GM18507 (cell line): ENCODE results near the gene VAT1.

Source experiments
- DNase-seq: peaks from one replicate; pipeline ENCODE4 v3.0.0; 2011; ENCODE audit warnings: low read depth; ENCODE audit not compliant: insufficient read length; ENCODE audit errors: extremely low spot score
- FAIRE-seq: peaks from 2 replicates; lab custom pipeline; 2011; peaks lifted over from hg19 to GRCh38; lab: Jason Lieb, UNC

The VAT1 gene

DNA sequence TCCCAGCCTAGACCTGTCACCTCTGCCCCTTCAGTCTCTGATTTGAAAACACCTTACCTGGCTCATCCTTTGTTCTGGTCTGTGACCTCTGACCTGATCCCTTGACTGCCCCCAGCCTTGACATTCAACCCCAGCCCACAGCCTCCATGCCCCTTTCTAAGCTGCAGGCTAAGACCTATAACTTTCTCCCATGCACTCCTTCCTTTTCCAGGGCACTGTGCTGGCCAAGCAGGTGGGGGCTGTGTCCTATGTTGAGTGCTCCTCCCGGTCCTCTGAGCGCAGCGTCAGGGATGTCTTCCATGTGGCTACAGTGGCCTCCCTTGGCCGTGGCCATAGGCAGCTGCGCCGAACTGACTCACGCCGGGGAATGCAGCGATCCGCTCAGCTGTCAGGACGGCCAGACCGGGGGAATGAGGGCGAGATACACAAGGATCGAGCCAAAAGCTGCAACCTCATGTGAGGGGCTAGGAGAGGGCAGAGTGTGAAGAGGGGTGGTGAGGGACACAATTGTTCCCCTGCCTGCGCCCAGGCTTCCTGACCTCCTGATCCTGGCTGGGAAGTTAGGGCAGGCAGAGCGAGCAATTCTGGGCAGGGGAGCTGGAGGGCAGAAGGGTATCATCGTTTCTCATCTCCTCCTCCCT lies 6.2 kb upstream of the VAT1 start:
- no peak for DNase-seq
- no peak for FAIRE-seq

DNA sequence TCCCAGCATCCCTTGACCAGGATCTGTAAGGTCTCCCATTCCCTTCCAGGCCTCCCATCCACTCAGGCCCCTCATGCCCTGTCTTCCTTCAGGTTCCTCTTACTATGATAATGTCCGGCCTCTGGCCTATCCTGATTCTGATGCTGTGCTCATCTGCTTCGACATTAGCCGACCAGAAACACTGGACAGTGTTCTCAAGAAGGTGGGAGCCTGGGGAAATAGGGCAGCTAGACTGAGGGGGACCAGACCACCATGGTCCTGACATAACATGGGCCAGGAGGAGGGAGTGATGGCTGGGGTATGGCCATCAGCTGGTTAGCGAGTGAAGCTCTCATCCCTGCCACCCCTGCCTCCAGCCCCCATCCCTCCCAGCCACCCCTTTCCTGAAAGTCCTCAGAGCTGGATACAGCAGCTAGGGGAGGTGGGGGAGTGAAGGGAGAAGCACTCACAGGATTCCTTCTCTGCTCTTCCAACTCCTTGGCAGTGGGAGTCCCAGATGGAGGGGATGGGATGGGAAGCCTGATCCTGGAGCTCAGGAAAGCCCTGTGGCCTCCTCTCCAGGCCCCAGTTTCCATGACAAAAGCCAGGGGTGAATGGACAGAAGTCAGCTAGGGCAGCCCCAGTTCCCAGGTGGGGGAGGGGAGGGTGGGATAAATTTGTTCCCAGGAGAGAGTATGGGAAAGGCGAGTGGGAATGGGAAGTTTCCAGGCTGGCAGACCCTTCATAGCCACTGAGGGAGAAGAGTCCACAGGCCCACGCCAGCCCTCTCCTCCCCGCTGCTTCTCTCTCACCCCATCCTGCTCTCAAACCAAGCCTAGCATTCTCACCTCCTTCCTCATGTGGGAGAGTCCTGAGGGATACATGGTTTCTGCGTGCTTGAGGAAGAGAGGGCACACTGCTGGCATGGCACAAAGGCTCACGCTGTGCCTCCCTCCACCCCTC lies 5.2 kb upstream of the VAT1 start:
- DNase-seq (no peak), FAIRE-seq (no peak)

DNA sequence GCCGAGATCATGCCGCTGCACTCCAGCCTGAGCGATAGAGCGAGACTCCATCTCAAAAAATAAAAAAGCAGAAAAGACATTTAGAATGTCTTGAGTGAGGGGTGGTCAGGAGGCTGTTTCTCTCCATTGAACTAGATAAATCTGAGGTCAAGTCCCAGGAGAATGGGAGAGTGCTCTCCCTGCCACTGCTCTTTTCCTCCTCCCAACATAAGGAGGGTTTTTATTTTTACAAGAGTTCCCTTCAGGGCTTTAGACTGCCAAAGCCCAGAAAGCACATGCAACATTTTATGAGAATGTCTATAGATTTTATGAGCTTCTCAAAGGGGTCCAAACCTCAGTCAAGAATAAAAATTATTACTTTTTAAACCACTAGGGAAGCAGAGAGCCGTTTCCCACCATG lies 4.4 kb upstream of the VAT1 start:
- DNase-seq: no peak
- FAIRE-seq: no peak

DNA sequence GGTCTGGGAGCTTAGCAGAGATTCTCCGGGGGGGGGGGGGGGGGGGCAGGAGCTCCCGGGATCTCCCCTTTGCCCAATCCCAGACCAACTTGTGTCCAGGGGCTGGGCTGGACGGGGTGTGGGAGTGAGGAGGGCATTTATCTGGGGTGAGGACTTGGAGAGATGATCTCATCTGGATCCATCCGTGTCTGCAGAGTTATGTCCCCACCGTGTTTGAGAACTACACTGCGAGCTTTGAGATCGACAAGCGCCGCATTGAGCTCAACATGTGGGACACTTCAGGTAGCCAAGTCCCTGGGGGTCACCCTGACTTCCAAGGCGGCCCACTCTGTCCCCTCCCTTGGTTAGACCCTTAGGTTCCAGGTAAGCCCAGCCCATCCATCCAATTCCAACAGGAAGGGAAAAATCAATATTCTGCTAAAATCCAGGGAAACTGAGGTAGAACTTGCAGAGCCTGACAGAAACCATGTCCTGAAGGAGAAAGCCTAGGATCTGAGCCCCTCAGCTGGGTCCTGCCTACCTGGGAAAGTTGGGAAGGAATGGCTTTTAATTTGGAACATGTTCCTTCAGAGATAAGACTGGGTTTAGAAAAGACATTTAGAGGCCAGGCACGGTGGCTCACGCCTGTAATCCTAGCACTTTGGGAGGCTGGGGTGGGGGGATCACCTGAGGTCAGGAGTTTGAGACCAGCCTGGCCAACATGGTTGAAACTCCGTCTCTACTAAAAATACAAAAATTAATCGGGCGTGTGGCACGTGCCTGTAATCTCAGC lies 3.8 kb upstream of the VAT1 start:
- no peak for DNase-seq
- no peak for FAIRE-seq

DNA sequence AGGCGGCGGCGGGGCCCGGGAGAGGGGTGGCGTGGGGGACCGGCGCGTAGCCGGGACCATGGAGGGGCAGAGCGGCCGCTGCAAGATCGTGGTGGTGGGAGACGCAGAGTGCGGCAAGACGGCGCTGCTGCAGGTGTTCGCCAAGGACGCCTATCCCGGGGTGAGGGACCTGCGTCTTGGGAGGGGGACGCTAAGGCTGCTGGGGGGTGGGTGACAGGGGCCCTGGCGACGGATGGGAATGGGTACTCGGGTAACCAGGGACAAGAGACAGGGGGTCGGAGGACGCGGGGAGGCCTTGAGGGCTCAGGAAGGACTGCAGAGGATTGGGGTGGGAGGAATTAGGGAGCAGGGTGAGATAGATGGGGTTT lies 3.1 kb upstream of the VAT1 start:
- FAIRE-seq: no peak

DNA sequence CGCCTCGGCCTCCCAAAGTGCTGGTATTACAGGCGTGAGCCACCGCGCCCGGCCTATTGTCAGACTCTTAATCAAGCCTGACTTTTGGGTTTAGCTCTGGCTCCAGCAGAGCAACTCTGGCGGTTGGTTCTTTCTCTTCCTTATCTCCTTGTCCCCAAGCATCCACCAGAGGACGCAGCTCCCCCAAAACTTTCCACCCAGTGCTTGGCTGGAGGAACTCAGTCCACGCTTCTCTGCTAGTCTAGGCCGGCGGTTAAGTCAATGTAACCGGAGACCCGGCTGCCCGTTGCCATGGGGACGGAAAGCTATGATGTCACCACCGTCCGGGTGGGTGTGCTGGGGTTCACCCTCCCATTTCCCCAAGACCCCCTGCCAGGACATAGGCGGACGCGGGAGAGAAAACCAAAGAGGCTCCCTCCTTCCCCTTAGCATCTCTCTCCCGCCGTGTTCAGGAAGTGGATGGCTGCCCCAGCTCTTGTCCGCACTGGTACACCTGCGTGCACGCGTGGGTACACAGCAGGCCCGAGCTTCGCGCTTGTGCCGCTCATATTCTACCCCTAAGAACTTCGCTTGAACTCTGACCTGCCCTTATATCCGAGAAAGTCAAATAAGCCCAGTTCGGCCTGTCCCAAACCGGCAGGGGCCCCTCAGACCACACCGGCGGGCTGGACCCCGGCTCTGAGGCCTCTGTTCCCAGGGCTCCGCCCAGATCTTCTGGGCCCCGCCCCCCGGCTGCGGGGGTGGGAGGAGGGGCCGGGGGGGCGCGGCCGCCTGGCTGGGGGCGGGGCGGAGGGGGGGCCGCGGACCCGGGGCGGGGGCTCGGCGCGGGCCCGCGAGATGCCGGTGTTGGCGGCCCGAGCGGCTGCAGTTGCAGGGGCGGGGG lies 2.5 kb upstream of the VAT1 start, which contains the start of gene RND2:
RND2 (plus strand) TSS at position 825 of the 883 bp plus-strand sequence. CDS start 117 bp downstream, outside the sequence.
- peak; percentile 84 for FAIRE-seq

More for the DNA sequence above, 3.1 kb upstream of the VAT1 start:
- no peak for DNase-seq

DNA sequence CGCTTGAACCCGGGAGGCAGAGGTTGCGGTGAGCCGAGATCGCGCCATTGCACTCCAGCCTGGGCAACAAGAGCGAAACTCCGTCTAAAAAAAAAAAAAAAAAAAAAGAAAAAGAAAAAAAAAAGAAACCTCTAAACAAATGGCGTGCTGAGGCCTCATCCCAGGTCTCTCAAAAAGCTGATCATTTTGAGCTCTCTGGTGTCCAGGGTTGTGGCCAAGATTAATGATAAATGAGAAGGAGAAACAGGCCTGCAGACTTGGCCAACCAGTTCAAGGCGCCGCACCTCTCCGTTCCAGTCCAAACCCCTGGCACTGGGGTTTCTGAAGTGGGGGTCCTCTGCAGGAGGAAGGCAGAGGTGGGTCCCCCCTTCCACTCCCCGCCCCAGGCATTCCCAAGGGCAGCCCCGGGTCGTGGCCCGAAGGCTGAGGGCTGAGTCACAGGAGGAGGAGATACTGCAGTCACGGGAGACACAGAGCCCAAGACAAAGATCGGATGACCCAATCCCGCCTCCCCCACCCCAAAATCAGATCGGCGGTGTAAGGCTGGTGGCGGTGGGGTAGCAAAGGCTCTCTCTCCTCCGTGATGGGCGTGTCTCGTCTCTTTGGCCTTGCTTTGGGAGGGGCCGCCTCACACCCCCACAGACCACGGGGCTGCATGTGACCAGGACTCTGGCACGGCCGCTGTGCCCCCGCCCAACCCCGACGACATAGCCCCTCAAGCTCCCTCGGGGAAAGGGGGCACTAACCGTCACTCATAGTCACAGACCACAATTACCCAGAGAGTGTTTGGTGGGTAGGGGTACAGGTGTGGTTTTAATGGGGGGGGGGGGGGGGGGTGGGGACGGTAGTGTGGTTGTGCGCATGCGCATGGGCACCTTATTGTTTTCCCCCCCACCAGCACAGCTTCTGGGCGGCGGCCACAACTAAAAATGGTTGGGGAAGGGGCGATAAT lies 1.1 kb downstream of the VAT1 start:
- DNase-seq (no peak), FAIRE-seq (no peak)

More for the DNA sequence above, 2.5 kb upstream of the VAT1 start, which contains the start of gene RND2:
- DNase-seq: peak; percentile 77

DNA sequence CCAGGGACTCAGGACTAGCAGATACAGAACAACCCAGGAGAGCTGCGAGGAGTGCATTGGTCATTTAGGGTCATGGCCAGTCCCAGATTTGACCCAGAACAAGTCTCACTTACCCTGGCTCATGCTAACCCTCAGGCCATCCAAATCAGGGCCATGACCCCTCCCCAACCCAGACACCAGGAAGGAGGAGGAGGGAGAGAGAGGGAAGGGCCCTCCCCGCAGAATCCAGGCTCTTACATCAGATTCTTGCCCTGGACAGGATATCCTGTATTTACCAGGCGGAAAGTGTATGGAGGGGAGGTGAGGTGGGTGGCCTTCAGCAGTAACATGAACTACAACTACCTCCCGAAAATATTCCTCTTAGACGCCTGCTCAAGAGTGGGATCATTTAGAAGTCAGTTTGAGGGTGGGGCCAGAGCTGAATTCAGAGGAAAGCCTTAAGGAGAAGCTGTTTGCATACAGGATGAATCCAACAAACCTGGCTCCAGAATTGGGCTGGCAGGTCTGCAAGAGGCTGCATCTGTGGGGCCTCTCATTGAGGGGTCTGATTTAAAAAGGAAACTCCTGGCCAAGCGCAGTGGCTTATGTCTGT lies 2.1 kb downstream of the VAT1 start:
- DNase-seq (no peak), FAIRE-seq (no peak)

DNA sequence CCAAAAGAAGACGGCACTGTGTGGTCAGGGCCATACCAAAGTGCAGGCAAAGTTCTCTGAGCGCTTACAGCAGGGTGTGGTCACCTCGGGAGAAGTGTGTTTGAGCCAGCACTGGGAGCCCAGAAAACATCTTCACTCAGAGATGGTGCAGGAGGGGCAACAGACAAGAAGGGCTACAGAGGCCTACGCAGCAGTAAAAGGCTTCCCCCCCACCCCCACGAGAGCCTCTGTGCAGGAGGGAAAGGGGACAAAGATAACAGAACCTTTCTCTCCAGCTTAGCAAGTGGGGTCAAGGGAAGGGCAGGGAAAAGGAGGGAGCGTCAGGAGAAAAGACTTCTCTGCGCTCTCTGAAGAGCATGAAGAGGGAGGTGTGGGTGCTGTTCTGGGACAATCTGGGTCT lies 2.8 kb downstream of the VAT1 start:
- FAIRE-seq (no peak), DNase-seq (no peak)

DNA sequence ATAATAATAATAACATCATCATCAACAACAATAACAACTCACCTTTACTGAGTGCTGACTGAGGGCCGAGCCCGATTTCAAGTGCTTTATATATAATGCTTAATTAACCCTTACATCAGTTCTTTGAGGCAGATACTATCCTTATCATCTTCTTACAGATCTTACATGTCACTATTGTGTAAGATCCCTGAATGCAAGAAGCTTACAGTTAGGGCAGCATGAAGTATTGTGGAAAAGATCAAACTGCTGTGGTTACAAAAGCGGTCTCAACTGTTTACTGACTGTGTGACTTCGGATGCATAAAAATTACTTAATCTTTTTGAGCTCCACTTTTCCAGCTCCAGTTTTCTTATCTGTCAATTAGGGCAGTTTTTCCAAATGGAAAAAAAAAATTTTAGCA lies 3.3 kb downstream of the VAT1 start:
- FAIRE-seq (no peak), DNase-seq (no peak)

DNA sequence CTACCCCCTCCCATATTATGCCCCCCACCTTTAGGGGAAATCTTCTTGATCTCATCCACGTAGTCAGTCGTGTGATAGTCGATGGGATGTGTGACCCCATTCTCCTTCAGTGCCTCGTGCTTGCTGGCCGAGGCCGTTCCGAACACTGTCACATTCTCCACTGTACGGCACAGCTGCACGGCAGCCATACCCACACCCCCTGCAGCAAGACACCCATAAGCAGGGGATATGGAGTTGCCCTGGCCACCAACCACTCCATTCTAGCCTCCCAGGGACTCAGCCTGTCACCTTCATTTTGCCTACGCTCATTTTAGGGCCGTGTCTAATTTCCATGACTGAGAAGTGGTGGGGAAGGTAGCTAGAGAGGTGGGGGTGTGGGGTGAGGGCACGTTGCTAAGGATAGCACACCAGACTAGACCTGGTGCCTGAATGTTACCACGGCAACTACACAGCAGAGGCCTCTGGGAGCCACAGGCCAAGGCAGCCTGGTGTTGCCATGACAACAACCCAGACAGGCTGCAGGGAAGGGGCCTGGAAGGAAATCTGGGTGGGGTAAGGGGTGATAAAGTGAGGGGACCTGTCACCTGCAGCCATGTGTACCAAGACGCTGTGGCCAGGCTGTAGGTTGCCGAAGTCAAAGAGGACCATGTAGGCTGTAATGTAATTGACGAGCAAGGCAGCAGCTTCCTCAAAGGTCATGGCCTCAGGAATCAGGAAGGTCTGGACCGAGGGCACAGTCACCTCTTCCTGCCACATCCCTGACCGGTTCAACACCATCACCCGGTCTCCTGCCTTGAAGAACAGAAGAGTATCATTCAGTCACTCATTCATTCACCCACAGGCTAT lies 4.0 kb downstream of the VAT1 start:
- FAIRE-seq (no peak), DNase-seq (no peak)

DNA sequence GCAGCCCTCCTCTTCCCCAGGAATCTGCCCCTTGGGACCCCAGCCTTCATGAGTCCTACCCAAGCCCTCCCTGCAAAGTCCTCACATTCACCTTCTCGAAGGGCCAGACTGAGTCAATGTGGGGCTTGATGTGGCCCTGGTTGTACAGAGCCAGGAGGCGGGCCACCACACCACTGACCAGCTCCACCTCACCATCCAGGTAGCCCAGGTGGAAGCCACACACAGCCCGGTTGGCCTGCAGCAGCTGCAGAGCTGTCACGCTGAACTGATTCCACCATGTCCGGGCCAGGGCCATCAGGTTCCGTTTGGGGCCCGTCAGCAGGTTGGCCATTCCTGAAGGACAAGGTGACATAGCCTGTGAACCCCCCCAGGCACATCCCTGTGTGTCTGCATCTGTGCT lies 6.0 kb downstream of the VAT1 start:
- FAIRE-seq: no peak
- DNase-seq: no peak

DNA sequence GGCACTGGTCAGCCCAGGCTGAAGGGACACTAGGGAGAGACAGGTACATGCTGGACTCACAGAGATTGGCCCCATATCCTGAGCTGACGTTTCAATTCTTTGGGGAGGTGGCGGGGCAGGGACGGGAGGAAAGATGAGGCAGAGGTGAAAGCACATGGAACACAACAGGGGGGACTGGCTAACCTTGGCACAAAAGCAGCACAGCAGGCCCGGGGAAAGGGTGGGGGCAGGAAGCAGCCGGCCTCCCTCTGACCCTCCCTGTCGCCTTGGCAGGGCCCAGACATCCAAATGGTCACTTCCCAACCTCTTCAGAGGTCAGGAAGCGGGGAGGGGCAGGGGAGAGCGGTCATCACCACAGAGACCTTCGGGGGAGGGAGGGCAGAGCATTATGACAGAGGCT lies 6.6 kb downstream of the VAT1 start:
- no peak for FAIRE-seq
- DNase-seq: no peak

DNA sequence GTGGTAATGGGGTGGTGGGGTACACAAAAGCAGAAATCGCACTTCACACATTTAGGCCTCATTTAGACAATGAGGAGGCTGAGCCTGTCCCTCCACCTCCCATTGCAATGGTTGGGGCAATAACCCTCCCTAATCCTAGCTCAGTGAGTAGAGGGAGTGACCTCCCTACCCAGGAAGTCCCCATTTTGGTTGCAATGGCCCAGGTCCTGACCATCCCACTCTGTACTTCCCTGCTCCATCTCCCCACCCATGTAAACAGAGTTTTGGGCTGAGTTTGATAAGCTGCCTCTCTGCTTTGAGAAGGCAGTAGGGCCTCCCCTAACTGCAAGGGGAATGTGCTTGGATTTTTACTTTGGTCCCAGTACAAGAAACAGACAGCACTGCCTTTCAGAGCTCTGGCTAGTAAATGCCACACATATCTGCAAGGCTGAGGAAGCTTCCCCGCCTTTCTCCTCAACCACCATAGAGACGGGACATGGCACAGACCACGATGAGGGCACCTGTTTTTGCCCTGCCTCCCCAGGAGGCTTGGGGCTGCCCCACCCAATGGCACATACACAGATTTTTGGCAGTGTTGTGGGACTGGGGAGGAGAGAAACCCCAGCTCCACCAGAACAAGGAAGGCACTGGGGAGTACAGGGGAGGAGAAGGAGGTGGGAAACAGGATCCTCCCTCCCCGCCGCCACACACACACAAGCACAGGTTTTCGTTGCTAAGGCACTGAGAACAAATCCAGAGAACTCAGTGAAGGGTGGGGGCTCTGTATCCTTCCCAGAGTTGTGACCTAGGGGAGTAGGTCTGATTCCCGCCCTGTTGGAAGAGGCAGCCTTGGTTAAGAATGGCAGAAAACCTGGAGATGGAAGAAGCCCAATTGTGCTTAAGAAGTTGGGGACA lies 7.3 kb downstream of the VAT1 start:
- DNase-seq (no peak), FAIRE-seq (no peak)

DNA sequence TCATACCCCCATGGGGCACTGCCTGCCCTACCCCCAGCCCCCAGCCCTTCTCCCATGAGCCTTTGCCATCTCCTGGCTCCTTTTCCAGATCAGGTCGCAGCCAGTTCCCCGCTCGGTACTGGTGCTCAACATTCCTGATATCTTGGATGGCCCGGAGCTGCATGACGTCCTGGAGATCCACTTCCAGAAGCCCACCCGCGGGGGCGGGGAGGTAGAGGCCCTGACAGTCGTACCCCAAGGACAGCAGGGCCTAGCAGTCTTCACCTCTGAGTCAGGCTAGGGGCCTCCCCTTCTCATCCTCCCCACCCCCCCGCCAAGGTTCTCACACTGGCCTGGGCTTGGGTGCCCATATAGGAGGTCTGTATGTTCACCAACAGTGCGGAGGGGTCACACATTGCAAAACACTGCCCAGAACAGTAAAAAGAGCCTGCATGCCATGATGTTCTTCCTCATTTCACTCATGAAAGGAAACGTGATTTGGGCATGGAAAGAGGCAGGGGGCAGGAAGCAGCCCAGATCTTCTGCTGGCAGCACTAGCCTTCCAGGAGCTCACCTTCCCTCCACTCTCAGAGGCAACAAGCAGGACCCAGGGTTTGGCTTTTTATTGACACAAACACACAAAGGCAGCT lies 8.1 kb downstream of the VAT1 start:
- DNase-seq (no peak), FAIRE-seq (no peak)

DNA sequence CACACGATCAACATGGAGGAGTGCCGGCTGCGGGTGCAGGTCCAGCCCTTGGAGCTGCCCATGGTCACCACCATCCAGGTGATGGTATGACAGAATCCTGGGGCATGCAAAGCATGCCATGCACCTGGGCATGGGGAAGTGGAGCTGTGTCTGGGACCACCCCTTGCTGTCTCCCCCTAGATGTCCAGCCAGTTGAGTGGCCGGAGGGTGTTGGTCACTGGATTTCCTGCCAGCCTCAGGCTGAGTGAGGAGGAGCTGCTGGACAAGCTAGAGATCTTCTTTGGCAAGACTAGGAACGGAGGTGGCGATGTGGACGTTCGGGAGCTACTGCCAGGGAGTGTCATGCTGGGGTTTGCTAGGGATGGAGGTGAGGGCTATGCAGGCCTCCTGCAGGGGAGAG lies 8.9 kb downstream of the VAT1 start:
- no peak for DNase-seq
- no peak for FAIRE-seq
